Astrocyte of the hippocampus (primary cell): ENCODE measurements around the gene ZNF441.
"Not testable (repeated sequence)": the region's sequence is repeated elsewhere in the genome, so short reads cannot be mapped to it uniquely, and the experiment has no call there.

ENCODE experiments used
- DNase-seq: peaks from one replicate; pipeline ENCODE4 v3.0.0; 2011; ENCODE audit warnings: low read depth, low spot score

The ZNF441 gene

DNA sequence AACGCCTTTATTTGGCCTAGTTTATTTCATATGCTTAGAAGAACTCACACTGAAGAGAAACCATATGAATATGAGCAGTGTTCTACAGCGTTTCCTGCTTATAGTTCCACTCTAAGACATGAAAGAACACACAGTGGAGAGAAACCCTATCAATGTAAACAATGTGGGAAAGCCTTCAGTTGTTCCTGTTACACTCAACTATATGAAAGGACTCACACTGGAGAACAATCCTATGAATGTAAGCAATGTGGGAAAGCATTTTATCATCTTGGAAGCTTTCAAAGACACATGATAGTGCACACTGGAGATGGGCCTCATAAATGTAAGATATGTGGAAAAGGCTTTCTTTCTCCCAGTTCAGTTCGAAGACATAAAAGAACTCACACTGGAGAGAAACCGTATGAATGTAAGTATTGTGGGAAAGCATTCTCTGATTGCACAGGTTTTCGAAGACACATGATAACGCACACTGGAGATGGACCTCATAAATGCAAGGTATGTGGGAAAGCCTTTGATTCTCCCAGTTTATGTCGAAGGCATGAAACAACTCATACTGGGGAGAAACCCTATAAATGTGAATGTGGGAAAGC lies 13.7 kb downstream of the ZNF441 start:
- DNase-seq: no peak

- no peak for DNase-seq
Observed at GRCh38 chr19:11781295-11782057, 14.7 kb downstream of the ZNF441 start.

DNA sequence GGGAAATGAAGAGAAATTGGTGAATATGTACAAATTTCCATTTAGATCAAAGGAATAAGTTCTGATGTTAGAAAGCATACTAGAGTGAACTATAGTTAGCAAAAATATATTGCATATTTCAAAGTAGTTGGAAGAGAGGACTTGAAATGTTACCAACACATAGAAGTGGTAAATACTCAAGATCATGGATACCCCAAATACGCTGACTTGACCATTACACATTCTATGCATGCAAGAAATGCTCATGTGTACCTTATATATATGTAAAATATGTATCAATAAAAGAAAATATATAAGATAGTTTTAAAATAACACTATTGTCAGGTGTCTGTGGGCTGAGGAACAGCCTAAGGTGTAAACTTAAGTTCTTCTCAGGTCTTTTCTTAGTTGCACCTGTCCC lies 17.0 kb downstream of the ZNF441 start:
- no peak for DNase-seq

- no peak for DNase-seq
Observed at GRCh38 chr19:11784356-11784755, 17.6 kb downstream of the ZNF441 start.

- DNase-seq: no peak
Observed at GRCh38 chr19:11787536-11787935, 20.7 kb downstream of the ZNF441 start.

GRCh38 chr19:11792942-11793341 lies 26.1 kb downstream of the ZNF441 start:
- no peak for DNase-seq

DNA sequence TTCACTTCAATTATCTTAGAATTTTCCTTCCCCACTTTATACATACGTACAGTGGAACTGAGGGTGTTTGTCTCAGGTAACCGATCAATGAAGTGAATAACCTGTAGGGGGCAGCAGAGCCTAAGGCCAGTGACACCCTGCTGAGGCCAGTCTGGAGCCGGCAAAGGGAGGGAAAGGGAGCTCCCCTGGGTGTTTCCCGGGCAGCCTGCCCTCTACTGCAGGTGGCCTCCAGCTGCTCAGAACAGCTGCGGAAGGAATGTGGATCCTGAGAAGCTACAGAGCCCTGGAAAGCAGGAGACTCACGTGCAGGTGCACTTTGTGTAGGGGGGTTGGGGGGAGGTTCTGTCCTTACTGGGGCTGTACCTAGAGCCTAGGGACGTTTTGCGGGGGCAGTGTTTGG lies 30.7 kb downstream of the ZNF441 start:
- DNase-seq: peak; percentile 85

DNA sequence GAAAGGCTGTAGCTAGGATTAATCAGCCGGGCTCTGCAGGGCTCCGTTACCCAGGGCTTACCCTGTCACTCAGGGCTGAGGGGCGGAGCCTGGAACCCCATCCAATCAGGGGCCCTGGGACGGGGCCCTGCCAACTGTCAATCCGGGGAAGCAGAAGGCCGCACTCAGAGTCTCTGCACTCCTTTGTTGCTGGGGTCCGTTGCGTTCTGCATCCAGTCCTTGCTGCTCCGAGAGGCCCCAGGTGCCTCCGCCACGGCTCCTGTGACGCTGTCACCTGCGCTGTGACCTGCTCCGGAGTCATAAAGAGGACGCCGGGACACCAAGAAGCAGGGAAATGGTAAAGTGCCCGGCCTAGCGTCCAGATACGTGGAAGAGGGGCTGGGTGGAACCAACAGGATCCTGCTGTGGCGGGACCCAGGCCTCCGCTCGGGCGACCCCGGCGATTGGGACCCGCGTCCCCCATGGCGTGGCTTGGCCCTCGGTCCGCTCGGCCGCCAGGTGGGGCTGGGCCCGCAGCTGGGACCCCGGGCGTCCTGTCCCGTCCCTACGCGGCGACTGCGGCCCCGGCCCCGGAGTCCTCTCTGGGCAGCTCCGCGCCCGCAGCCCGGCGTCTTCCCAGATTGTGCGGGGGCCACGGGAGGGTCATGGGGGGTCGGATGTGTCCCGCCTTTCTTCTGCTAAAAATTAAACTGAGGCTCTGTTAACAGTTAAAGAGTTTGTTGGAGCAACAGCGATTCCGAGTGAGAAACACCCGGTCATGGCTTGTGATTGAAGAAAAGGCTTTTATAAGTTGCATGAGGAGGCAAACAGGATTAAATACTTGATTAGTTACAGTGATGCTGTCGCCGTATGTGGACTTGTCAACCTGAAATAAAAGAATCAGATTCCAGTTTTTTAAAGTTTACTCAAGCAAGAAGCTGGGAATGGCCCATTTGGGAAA lies 31.9 kb downstream of the ZNF441 start, which contains the start of gene ZNF491:
ZNF491 (plus strand) TSS at position 133 of the 940 bp plus-strand sequence. CDS start 7,431 bp downstream, outside the sequence.
- DNase-seq: peak; percentile 96

GRCh38 chr19:11806354-11807098 lies 39.7 kb downstream of the ZNF441 start:
- DNase-seq: no peak

GRCh38 chr19:11807099-11807380 lies 40.2 kb downstream of the ZNF441 start:
- DNase-seq: no peak

DNA sequence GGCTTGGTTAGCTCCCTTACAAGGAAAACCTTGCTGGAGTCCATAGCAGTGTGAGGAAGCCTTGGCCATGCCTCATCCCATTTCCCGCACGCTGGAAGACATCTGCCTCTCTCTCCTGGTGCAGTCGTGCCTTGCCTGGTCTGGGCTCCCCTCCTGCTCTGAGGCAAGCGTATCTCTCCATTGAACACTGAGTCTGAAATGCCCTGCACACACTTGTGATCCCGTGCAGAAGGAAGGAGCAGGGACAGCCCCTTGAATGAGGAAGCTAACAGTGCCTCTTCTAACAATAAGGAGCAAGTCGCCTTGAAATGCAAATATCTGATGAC lies 46.9 kb downstream of the ZNF441 start:
- no peak for DNase-seq

GRCh38 chr19:11814029-11814699 lies 47.4 kb downstream of the ZNF441 start, which contains the start of gene ZNF440:
Gene ZNF440, plus strand, starts transcription at chr19:11814273. Its CDS starts 175 bp downstream, at chr19:11814448.
- peak; percentile 98 for DNase-seq

GRCh38 chr19:11814700-11815035 lies 47.9 kb downstream of the ZNF441 start:
- peak; percentile 49 for DNase-seq

- peak; percentile 23 for DNase-seq
Observed at GRCh38 chr19:11821474-11822109, 54.8 kb downstream of the ZNF441 start.

- not testable (repeated sequence) for DNase-seq
Observed at GRCh38 chr19:11828957-11829876, 62.4 kb downstream of the ZNF441 start.

- no peak for DNase-seq
Observed at GRCh38 chr19:11832253-11832912, 65.6 kb downstream of the ZNF441 start.

DNA sequence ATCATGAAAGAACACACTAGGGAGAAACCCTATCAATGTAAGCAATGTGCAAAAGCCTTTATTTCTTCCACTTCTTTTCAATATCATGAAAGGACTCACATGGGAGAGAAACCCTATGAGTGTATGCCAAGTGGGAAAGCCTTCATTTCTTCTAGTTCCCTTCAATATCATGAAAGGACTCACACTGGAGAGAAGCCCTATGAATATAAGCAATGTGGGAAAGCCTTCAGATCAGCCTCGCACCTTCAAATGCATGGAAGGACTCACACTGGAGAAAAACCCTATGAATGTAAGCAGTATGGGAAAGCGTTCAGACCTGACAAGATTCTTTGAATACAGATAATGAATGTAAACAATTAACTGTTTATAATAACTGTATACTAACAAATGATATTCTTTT lies 66.7 kb downstream of the ZNF441 start:
- no peak for DNase-seq
